ENCODE measurements around the gene RABEP1.

RABEP1 gene

DNA sequence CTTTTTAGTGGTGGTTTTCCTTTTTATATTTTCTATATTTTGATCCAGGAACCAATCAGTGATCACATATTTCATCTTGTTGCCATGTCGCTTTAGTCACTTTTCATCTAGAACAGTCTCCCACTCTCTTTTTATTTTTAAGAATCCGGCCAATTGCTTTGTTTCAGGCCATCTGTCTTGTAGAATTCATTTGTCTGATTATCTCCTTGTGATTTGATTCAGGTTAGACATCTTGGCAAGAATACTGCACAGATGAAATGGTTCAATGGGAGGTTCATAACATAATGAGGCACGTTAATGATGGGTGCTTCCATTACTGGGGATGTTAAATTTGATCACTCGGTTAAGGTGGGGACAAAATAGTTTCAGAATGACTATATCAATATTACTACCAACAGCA lies 88.3 kb downstream of the RABEP1 start:
- Histone ChIP-seq H3K4me1 (ENCODE audit: control insufficient read depth, low read depth, low read length) (no peaks in the 10 kb centered on the region), H2BK15ac (replicated peaks; ENCODE audit: low read depth) (no peak overlapping the region), H3K4ac (ENCODE audit: low read depth, low read length) (no peak overlapping the region), H3K4me2 (ENCODE audit: low read length) (no peak overlapping the region), H3K79me2 (ENCODE audit: control insufficient read depth, insufficient read depth, low read length) (no peaks in the 10 kb centered on the region), H4K8ac (ENCODE audit: low read depth, low read length) (no peak overlapping the region), H3K56ac (ENCODE audit: low read length) (no peak overlapping the region), H2AK5ac (ENCODE audit: low read length) (no peak overlapping the region), H3K23ac (ENCODE audit: low read length) (no peak overlapping the region), H3K27me3 (ENCODE audit: insufficient read depth, low read length, poor library complexity) (no peaks in the 10 kb centered on the region), H3K27ac (ENCODE audit: low read depth, low read length) (no peak overlapping the region), H2BK5ac (ENCODE audit: low read length) (no peak overlapping the region), H3K79me1 (ENCODE audit: low read length) (no peaks in the 10 kb centered on the region), H3K36me3 (ENCODE audit: control insufficient read depth, insufficient read depth, low read length) (peaks cover 4% of the 10 kb centered on the region), H4K5ac (ENCODE audit: low read length) (no peak overlapping the region), H3K18ac (ENCODE audit: low read length) (no peak overlapping the region), H2BK120ac (ENCODE audit: low read depth, low read length) (no peak overlapping the region), H3K9ac (ENCODE audit: low read length) (no peak overlapping the region), H3K4me3 (ENCODE audit: low read length) (no peak overlapping the region)
- DNase-seq = no peak
- WGBS (ENCODE audit: extremely low coverage, insufficient coverage, low lambda C conversion rate) = no CpG with 5 or more reads among the region's 4 CpGs

DNA sequence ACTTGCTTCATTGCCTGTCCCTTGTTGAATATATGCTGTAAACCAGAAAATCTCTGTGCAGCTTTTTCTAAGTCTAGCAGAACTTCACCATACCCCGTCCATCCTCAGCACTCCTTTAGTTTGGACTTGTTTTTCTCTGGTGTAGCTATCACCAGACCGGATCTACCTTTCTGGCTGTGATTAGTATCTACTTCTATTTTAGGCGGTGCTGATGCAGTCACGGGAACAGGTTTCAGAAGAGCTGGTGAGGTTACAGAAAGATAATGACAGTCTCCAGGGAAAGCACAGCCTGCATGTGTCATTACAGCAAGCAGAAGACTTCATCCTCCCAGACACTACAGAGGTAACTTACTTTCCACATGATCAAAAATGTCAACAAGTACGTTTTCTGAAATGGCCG lies 91.0 kb downstream of the RABEP1 start:
- no peak overlapping the region for H2BK15ac ChIP-seq (replicated peaks; ENCODE audit: low read depth)
- no peak overlapping the region for H3K4ac ChIP-seq (ENCODE audit: low read depth, low read length)
- no peak overlapping the region for H2AK5ac ChIP-seq (ENCODE audit: low read length)
- no CpG with 5 or more reads among the region's 6 CpGs for WGBS (ENCODE audit: extremely low coverage, insufficient coverage, low lambda C conversion rate)
- no peak overlapping the region for H4K5ac ChIP-seq (ENCODE audit: low read length)
- no peak overlapping the region for H4K8ac ChIP-seq (ENCODE audit: low read depth, low read length)
- H3K79me2 ChIP-seq (ENCODE audit: control insufficient read depth, insufficient read depth, low read length) = no peaks in the 10 kb centered on the region
- H3K27me3 ChIP-seq (ENCODE audit: insufficient read depth, low read length, poor library complexity) = no peaks in the 10 kb centered on the region
- no peak overlapping the region for H3K27ac ChIP-seq (ENCODE audit: low read depth, low read length)
- no peak overlapping the region for H3K56ac ChIP-seq (ENCODE audit: low read length)
- H3K9ac ChIP-seq (ENCODE audit: low read length) = no peak overlapping the region
- H3K36me3 ChIP-seq (ENCODE audit: control insufficient read depth, insufficient read depth, low read length) = peaks cover 4% of the 10 kb centered on the region
- H3K4me1 ChIP-seq (ENCODE audit: control insufficient read depth, low read depth, low read length) = no peaks in the 10 kb centered on the region
- H3K4me2 ChIP-seq (ENCODE audit: low read length) = no peak overlapping the region
- no peak overlapping the region for H2BK120ac ChIP-seq (ENCODE audit: low read depth, low read length)
- H3K79me1 ChIP-seq (ENCODE audit: low read length) = no peaks in the 10 kb centered on the region
- H3K4me3 ChIP-seq (ENCODE audit: low read length) = no peak overlapping the region
- H3K23ac ChIP-seq (ENCODE audit: low read length) = no peak overlapping the region
- DNase-seq = no peak
- no peak overlapping the region for H2BK5ac ChIP-seq (ENCODE audit: low read length)
- no peak overlapping the region for H3K18ac ChIP-seq (ENCODE audit: low read length)

DNA sequence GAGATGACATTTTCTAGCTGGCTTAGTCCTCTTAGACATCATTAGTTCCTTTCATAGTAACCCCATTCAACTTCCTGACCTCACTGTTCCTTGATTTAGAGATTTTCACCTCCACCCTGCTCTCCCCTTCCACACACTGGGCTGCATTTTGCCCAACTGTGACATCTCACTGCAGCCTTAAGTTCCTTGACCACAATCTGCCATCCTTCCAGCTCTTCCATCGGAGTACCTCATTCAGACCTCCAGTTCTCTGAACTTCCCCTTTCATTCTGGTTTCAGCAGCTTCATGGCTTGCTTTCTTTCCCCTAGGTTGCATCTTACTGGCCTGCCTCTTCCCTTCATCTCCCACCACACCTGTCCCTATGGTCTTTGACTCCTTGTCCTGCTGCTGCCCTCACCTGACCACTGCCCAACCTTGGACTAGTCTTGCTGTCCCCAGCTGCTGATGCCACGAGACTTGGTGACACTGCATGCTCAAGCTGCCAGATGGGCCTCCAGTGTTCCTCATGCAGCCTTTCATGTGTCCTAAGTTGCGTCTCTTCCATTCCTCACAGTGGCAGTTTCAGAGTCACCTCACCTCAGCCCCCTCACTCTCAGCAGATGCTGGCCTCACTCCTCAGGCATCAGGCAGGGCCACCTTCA lies 96.6 kb downstream of the RABEP1 start:
- H3K27ac ChIP-seq (ENCODE audit: low read depth, low read length) = no peak overlapping the region
- H3K79me2 ChIP-seq (ENCODE audit: control insufficient read depth, insufficient read depth, low read length) = no peaks in the 10 kb centered on the region
- no peaks in the 10 kb centered on the region for H3K4me1 ChIP-seq (ENCODE audit: control insufficient read depth, low read depth, low read length)
- WGBS (ENCODE audit: extremely low coverage, insufficient coverage, low lambda C conversion rate) = no CpG with 5 or more reads among the region's 3 CpGs
- no peak overlapping the region for H2AK5ac ChIP-seq (ENCODE audit: low read length)
- no peak overlapping the region for H3K23ac ChIP-seq (ENCODE audit: low read length)
- H3K27me3 ChIP-seq (ENCODE audit: insufficient read depth, low read length, poor library complexity) = no peaks in the 10 kb centered on the region
- no peaks in the 10 kb centered on the region for H3K79me1 ChIP-seq (ENCODE audit: low read length)
- no peak overlapping the region for H3K4me2 ChIP-seq (ENCODE audit: low read length)
- H2BK15ac ChIP-seq (replicated peaks; ENCODE audit: low read depth) = no peak overlapping the region
- no peak for DNase-seq
- peaks cover 21% of the 10 kb centered on the region for H3K36me3 ChIP-seq (ENCODE audit: control insufficient read depth, insufficient read depth, low read length)
- no peak overlapping the region for H3K56ac ChIP-seq (ENCODE audit: low read length)
- no peak overlapping the region for H2BK5ac ChIP-seq (ENCODE audit: low read length)
- H4K5ac ChIP-seq (ENCODE audit: low read length) = no peak overlapping the region
- no peak overlapping the region for H3K18ac ChIP-seq (ENCODE audit: low read length)
- no peak overlapping the region for H3K4ac ChIP-seq (ENCODE audit: low read depth, low read length)
- no peak overlapping the region for H2BK120ac ChIP-seq (ENCODE audit: low read depth, low read length)
- no peak overlapping the region for H3K4me3 ChIP-seq (ENCODE audit: low read length)
- no peak overlapping the region for H3K9ac ChIP-seq (ENCODE audit: low read length)
- no peak overlapping the region for H4K8ac ChIP-seq (ENCODE audit: low read depth, low read length)

DNA sequence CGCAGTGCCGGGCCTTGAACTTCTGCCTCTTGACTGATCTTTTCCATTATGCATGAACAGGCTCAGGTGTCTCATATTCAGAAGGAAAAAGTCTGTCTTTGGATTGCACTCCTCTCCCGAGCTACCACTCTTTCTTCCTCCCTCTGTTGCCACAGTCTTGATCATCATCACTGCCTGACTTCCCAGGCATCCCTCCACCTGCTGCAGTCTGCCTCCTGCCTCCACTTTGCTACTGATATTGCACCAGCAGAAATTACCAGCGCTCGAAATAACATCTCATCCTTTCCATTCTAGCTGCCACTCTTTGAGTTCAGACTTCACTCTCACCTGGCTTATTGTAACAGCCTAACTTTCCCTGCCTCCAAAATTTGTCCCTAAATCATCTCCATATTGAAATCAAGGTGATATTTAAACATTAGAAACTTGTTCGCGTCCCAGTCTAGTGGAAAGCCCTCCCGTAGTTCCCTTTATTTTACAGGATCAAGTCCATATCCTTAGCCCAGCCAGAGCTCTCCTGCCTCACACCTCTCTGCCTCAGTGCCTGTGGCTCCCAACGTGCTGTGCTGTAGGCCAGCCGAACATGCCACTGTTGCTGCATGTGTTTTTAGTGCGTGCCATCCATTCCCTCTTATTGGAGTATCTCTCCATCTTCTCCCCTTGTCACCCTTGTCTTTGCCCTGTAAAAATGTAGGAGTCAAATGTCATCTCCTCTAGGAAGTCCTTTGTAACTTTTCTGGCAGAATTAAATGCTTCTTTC lies 97.4 kb downstream of the RABEP1 start:
- no peak for DNase-seq
- Histone ChIP-seq H3K4me2 (ENCODE audit: low read length) (no peak overlapping the region), H3K79me1 (ENCODE audit: low read length) (no peaks in the 10 kb centered on the region), H3K36me3 (ENCODE audit: control insufficient read depth, insufficient read depth, low read length) (peaks cover 26% of the 10 kb centered on the region), H3K18ac (ENCODE audit: low read length) (no peak overlapping the region), H3K23ac (ENCODE audit: low read length) (no peak overlapping the region), H2BK5ac (ENCODE audit: low read length) (no peak overlapping the region), H2BK120ac (ENCODE audit: low read depth, low read length) (no peak overlapping the region), H3K56ac (ENCODE audit: low read length) (no peak overlapping the region), H3K79me2 (ENCODE audit: control insufficient read depth, insufficient read depth, low read length) (no peaks in the 10 kb centered on the region), H2BK15ac (replicated peaks; ENCODE audit: low read depth) (no peak overlapping the region), H4K8ac (ENCODE audit: low read depth, low read length) (no peak overlapping the region), H3K4me3 (ENCODE audit: low read length) (no peak overlapping the region), H3K4me1 (ENCODE audit: control insufficient read depth, low read depth, low read length) (no peaks in the 10 kb centered on the region), H4K5ac (ENCODE audit: low read length) (no peak overlapping the region), H3K27me3 (ENCODE audit: insufficient read depth, low read length, poor library complexity) (no peaks in the 10 kb centered on the region), H3K27ac (ENCODE audit: low read depth, low read length) (no peak overlapping the region), H2AK5ac (ENCODE audit: low read length) (no peak overlapping the region), H3K4ac (ENCODE audit: low read depth, low read length) (no peak overlapping the region), H3K9ac (ENCODE audit: low read length) (no peak overlapping the region)
- WGBS (ENCODE audit: extremely low coverage, insufficient coverage, low lambda C conversion rate) = no CpG with 5 or more reads among the region's 11 CpGs

DNA sequence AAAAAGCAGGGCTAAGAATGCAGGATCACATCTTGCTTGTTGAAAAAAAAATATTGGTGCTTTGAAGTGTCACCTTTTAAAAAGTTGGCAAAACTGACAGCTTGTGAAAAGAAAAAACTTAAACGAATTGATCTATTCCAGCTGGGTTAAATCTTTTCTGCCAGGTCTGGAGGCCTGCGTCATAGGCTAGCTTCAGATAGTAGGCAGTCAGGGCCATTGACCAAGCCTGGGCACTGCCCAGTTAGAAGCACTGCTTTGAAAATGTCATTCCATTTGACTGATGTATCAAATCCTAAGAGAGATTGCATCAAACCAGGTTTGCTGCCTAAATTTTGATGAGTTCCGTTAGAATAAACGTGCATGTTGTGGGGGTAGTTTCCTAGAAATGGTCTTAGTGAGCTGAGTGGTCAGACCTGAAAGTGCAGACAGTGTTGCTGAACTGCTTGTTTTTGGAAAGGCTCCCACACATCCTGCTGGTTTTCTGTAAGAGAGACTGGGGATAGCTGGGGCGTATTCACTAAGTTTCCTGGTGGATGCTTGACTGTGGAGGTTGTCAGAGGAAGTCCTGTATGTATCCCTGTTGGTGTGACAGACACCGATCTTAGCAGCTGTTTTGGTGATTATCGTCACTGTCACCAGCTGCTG lies 98.5 kb downstream of the RABEP1 start:
- Histone ChIP-seq H2BK120ac (ENCODE audit: low read depth, low read length) (no peak overlapping the region), H4K5ac (ENCODE audit: low read length) (no peak overlapping the region), H4K8ac (ENCODE audit: low read depth, low read length) (no peak overlapping the region), H3K4me3 (ENCODE audit: low read length) (no peak overlapping the region), H3K4me2 (ENCODE audit: low read length) (no peak overlapping the region), H3K4ac (ENCODE audit: low read depth, low read length) (no peak overlapping the region), H3K4me1 (ENCODE audit: control insufficient read depth, low read depth, low read length) (no peaks in the 10 kb centered on the region), H2BK5ac (ENCODE audit: low read length) (no peak overlapping the region), H2AK5ac (ENCODE audit: low read length) (no peak overlapping the region), H3K18ac (ENCODE audit: low read length) (no peak overlapping the region), H3K9ac (ENCODE audit: low read length) (no peak overlapping the region), H3K23ac (ENCODE audit: low read length) (no peak overlapping the region), H3K79me1 (ENCODE audit: low read length) (no peaks in the 10 kb centered on the region), H3K56ac (ENCODE audit: low read length) (no peak overlapping the region), H3K36me3 (ENCODE audit: control insufficient read depth, insufficient read depth, low read length) (peaks cover 30% of the 10 kb centered on the region), H3K79me2 (ENCODE audit: control insufficient read depth, insufficient read depth, low read length) (no peaks in the 10 kb centered on the region), H2BK15ac (replicated peaks; ENCODE audit: low read depth) (no peak overlapping the region), H3K27ac (ENCODE audit: low read depth, low read length) (no peak overlapping the region), H3K27me3 (ENCODE audit: insufficient read depth, low read length, poor library complexity) (no peaks in the 10 kb centered on the region)
- DNase-seq = no peak
- no CpG with 5 or more reads among the region's 7 CpGs for WGBS (ENCODE audit: extremely low coverage, insufficient coverage, low lambda C conversion rate)
